Measurements from ENCODE around the gene C14orf132. TPM values are rescaled to one million over a fixed set of nuclear protein-coding genes. Genes with fewer than 3 reads are reported as not detected.

Gene C14orf132
- total and polyA plus RNA-seq, 2 donors (not counting 1 experiment from before 2014, with no cell fraction given): 0.30 to 0.85 TPM

DNA sequence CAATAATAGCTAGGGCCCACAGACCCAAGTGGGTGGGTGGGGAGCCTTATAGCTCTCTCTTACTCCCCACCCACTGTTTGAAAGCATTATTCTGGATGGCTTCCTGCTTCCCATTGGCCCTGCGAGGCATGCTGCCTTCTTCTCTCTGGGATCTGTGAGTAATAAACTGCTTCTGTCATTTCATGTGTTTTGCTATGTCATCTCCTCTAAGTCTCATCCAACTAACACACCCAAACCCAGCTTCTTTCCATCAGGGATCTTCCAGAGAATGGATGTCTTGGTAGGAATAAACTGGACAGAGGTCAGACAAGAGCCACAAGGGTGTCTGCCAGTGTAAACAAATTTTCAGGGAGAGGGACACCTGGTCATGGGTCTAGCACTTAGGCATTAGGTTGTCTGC lies 99.1 kb downstream of the C14orf132 start:
- H3K4me1 Mint-ChIP-seq: no peaks in the 10 kb centered on the region

GRCh38 chr14:96139169-96139568 lies 100.0 kb downstream of the C14orf132 start:
- H4K20me1 ChIP-seq (ENCODE audit: control insufficient read depth, insufficient read depth, low read length, poor library complexity, severe bottlenecking): no peaks in the 10 kb centered on the region
- TF ChIP-seq CTCF (IDR thresholded peaks at IDR 0.05): no peak
- no peak for TF ChIP-seq EZH2 (IDR thresholded peaks at IDR 0.05; ENCODE audit: borderline replicate concordance, insufficient read depth, low read depth, low read length, poor library complexity, severe bottlenecking)
- H3K27me3 ChIP-seq (replicated peaks in 1 of 4; ENCODE audit: control extremely low read depth in 1 of 4, control insufficient read depth in 3 of 4, insufficient read depth in 4 of 4, low read length in 3 of 4): peaks cover 0 to 4% (median 0%) of the 10 kb centered on the region in 4 experiments
- no peaks in the 10 kb centered on the region for H3K36me3 ChIP-seq (replicated peaks in 1 of 2; ENCODE audit: control extremely low read depth in 1 of 2, control insufficient read depth in 1 of 2, extremely low read depth in 1 of 2, insufficient read depth in 2 of 2, low read length in 1 of 2)
- ChIA-PET CTCF (no interaction called here), POLR2A (no interaction called here)
- no peak overlapping the region for H3K27ac Mint-ChIP-seq
- H3K27me3 Mint-ChIP-seq: peaks cover 15% of the 10 kb centered on the region
- ATAC-seq (ENCODE audit: low read depth) (no peak), DNase-seq (no peak)
- no peaks in the 10 kb centered on the region for H3K79me2 ChIP-seq (ENCODE audit: control insufficient read depth, insufficient read depth, low read length)
- no peak overlapping the region for H3K4me2 ChIP-seq (replicated peaks; ENCODE audit: low read depth, low read length, poor library complexity, severe bottlenecking)
- H3K27ac ChIP-seq (ENCODE audit: low read length in 2 of 2): no peak overlapping the region
- peaks cover 0 to 19% (median 4%) of the 10 kb centered on the region in 3 donors for H3K9me3 ChIP-seq (ENCODE audit: control extremely low read depth in 1 of 3, control insufficient read depth in 2 of 3, insufficient read depth in 1 of 3, low read length in 2 of 3)
- no peak overlapping the region for H3K9ac ChIP-seq (ENCODE audit: low read length)
- intact Hi-C loops (cut with micrococcal nuclease): no loop called here
- H2AFZ ChIP-seq (ENCODE audit: insufficient read depth, low read depth, low read length, poor library complexity, severe bottlenecking): no peak overlapping the region
- H3K4me3 Mint-ChIP-seq: no peak overlapping the region
- H3K4me3 ChIP-seq (ENCODE audit: control extremely low read depth in 1 of 5, extremely low read depth in 1 of 5, insufficient read depth in 1 of 5, low read depth in 2 of 5, low read length in 4 of 5): no peak overlapping the region
- H3K4me1 Mint-ChIP-seq: no peaks in the 10 kb centered on the region
- H3K9me3 Mint-ChIP-seq (ENCODE audit: insufficient read depth): peaks cover 2% of the 10 kb centered on the region
- H3K4me1 ChIP-seq (ENCODE audit: control insufficient read depth in 2 of 2, insufficient read depth in 2 of 2, low read length in 2 of 2): no peaks in the 10 kb centered on the region
- no CpG with 5 or more reads among the region's 1 CpG for WGBS (ENCODE audit: insufficient coverage)

More for the DNA sequence above, 99.1 kb downstream of the C14orf132 start:
- ATAC-seq (ENCODE audit: low read depth) (no peak), DNase-seq (no peak)
- Histone ChIP-seq H3K9ac (ENCODE audit: low read length) (no peak overlapping the region), H4K20me1 (ENCODE audit: control insufficient read depth, insufficient read depth, low read length, poor library complexity, severe bottlenecking) (no peaks in the 10 kb centered on the region), H3K79me2 (ENCODE audit: control insufficient read depth, insufficient read depth, low read length) (no peaks in the 10 kb centered on the region), H3K27me3 (replicated peaks in 1 of 4; ENCODE audit: control extremely low read depth in 1 of 4, control insufficient read depth in 3 of 4, insufficient read depth in 4 of 4, low read length in 3 of 4) (peaks cover 0 to 4% (median 0%) of the 10 kb centered on the region in 4 experiments), H3K9me3 (ENCODE audit: control extremely low read depth in 1 of 3, control insufficient read depth in 2 of 3, insufficient read depth in 1 of 3, low read length in 2 of 3) (peaks cover 0 to 19% (median 4%) of the 10 kb centered on the region in 3 donors), H3K4me1 (ENCODE audit: control insufficient read depth in 2 of 2, insufficient read depth in 2 of 2, low read length in 2 of 2) (no peaks in the 10 kb centered on the region), H2AFZ (ENCODE audit: insufficient read depth, low read depth, low read length, poor library complexity, severe bottlenecking) (no peak overlapping the region), H3K27ac (ENCODE audit: low read length in 2 of 2) (no peak overlapping the region), H3K4me2 (replicated peaks; ENCODE audit: low read depth, low read length, poor library complexity, severe bottlenecking) (no peak overlapping the region), H3K4me3 (ENCODE audit: control extremely low read depth in 1 of 5, extremely low read depth in 1 of 5, insufficient read depth in 1 of 5, low read depth in 2 of 5, low read length in 4 of 5) (no peak overlapping the region), H3K36me3 (replicated peaks in 1 of 2; ENCODE audit: control extremely low read depth in 1 of 2, control insufficient read depth in 1 of 2, extremely low read depth in 1 of 2, insufficient read depth in 2 of 2, low read length in 1 of 2) (no peaks in the 10 kb centered on the region)
- no peak for TF ChIP-seq EZH2 (IDR thresholded peaks at IDR 0.05; ENCODE audit: borderline replicate concordance, insufficient read depth, low read depth, low read length, poor library complexity, severe bottlenecking)
- no peak for TF ChIP-seq CTCF (IDR thresholded peaks at IDR 0.05)
- CTCF ChIA-PET: no interaction called here
- H3K27ac Mint-ChIP-seq: no peak overlapping the region
- H3K9me3 Mint-ChIP-seq (ENCODE audit: insufficient read depth): peaks cover 2% of the 10 kb centered on the region
- WGBS (ENCODE audit: insufficient coverage): no CpG with 5 or more reads among the region's 1 CpG
- POLR2A ChIA-PET: no interaction called here
- intact Hi-C loops (cut with micrococcal nuclease): no loop called here
- no peak overlapping the region for H3K4me3 Mint-ChIP-seq
- H3K27me3 Mint-ChIP-seq: peaks cover 15% of the 10 kb centered on the region

Data from B cell (primary cell).